Chondrocyte (in vitro differentiated cells): ENCODE results near the gene RNF2. TPM values are rescaled to one million over a fixed set of nuclear protein-coding genes. Genes with fewer than 3 reads are reported as not detected.

Source experiments
- DNase-seq: peaks from one replicate; pipeline ENCODE4 v3.0.0; 2021; ENCODE audit warnings: mixed read lengths, low spot score
- H3K27ac Mint-ChIP-seq: one replicate; pipeline ENCODE4 v1.8.0; 2021; ENCODE audit warnings: mild to moderate bottlenecking, moderate library complexity, mixed read lengths; ENCODE audit not compliant: unreplicated experiment
- H3K27me3 Mint-ChIP-seq: 2 replicates; pipeline ENCODE4 v1.8.0; 2021; ENCODE audit warnings: low read depth, mixed read lengths
- H3K36me3 Mint-ChIP-seq: 2 replicates; pipeline ENCODE4 v1.8.0; 2021; ENCODE audit warnings: low read depth, mixed read lengths
- H3K4me1 Mint-ChIP-seq: 2 replicates; pipeline ENCODE4 v1.8.0; 2021; ENCODE audit warnings: low read depth, mild to moderate bottlenecking, mixed read lengths
- H3K4me3 Mint-ChIP-seq: one replicate; pipeline ENCODE4 v1.8.0; 2021; ENCODE audit warnings: mild to moderate bottlenecking, moderate library complexity, mixed read lengths; ENCODE audit not compliant: unreplicated experiment
- H3K9me3 Mint-ChIP-seq: 2 replicates; pipeline ENCODE4 v1.8.0; 2021; ENCODE audit warnings: low read depth, mixed read lengths
- total RNA-seq: library from RNA; stranded (reverse); gene quantifications from 3 replicates; pipeline ENCODE4 v1.2.1, GENCODE V29; 2021
- TF ChIP-seq, protein P1 (sequence below): fragments of 200-600 bp; sonication (generic); IDR thresholded peaks from 2 replicates; pipeline ENCODE4 v1.5.0; 2021; ENCODE audit warnings: antibody characterized with exemption, mild to moderate bottlenecking, moderate library complexity

RNF2 gene
- total RNA-seq, 1 donor from 2014 or later: 22.4 TPM

DNA sequence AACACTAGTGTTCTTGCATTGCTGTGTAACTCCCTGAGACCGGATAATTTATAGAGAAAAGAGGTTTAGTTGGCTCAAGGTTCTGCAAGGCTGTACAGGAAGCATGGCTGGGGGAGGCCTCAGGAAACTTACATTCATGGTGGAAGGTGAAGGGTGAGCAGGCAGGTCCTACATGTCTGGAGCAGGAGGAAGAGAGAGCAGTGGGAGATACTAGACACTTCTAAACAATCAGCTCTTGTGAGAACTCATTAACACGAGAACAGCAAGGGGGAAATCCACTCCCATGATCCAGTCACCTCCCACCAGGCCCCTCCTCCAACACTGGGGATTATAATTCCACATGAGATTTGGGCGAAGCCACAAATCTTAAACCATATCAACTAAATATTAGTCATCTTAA, 30.1 kb downstream of the RNF2 start:
- no peak for DNase-seq
- TF ChIP-seq, protein P1, sequence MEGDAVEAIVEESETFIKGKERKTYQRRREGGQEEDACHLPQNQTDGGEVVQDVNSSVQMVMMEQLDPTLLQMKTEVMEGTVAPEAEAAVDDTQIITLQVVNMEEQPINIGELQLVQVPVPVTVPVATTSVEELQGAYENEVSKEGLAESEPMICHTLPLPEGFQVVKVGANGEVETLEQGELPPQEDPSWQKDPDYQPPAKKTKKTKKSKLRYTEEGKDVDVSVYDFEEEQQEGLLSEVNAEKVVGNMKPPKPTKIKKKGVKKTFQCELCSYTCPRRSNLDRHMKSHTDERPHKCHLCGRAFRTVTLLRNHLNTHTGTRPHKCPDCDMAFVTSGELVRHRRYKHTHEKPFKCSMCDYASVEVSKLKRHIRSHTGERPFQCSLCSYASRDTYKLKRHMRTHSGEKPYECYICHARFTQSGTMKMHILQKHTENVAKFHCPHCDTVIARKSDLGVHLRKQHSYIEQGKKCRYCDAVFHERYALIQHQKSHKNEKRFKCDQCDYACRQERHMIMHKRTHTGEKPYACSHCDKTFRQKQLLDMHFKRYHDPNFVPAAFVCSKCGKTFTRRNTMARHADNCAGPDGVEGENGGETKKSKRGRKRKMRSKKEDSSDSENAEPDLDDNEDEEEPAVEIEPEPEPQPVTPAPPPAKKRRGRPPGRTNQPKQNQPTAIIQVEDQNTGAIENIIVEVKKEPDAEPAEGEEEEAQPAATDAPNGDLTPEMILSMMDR: no peak
- Mint-ChIP-seq H3K36me3 (no peaks in the 10 kb centered on the region), H3K9me3 (no peaks in the 10 kb centered on the region), H3K27ac (no peak overlapping the region), H3K4me1 (peaks cover 7% of the 10 kb centered on the region), H3K27me3 (no peaks in the 10 kb centered on the region), H3K4me3 (no peak overlapping the region)

GRCh38 chr1:185077374-185077773, 32.0 kb downstream of the RNF2 start:
- Mint-ChIP-seq H3K36me3 (peaks cover 1% of the 10 kb centered on the region), H3K9me3 (no peaks in the 10 kb centered on the region), H3K4me3 (no peak overlapping the region), H3K27me3 (no peaks in the 10 kb centered on the region), H3K27ac (no peak overlapping the region), H3K4me1 (peaks cover 9% of the 10 kb centered on the region)
- TF ChIP-seq, protein P1: no peak
- no peak for DNase-seq

DNA sequence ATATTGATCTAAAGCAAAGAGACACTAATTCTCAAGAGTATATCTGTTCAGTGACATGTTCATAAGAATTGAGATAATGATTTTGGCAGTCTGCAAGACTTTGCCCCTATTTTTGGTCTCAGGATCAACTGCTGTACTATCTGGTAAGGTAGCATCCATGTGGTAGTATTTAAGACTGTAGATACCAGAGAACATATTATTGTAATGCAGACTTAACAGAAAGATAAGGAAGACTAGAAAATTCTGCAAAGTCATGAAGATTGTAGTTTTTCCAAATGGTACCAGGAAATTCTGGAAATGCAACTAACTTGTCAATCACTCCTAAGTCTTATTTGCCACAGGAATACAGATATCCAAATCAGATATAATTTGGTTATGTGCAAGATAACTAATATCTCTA, 35.1 kb downstream of the RNF2 start:
- H3K4me3 Mint-ChIP-seq: no peak overlapping the region
- no peaks in the 10 kb centered on the region for H3K27me3 Mint-ChIP-seq
- no peak for DNase-seq
- H3K9me3 Mint-ChIP-seq: no peaks in the 10 kb centered on the region
- TF ChIP-seq, protein P1: no peak
- peaks cover 1% of the 10 kb centered on the region for H3K36me3 Mint-ChIP-seq
- peaks cover 3% of the 10 kb centered on the region for H3K4me1 Mint-ChIP-seq
- H3K27ac Mint-ChIP-seq: no peak overlapping the region

DNA sequence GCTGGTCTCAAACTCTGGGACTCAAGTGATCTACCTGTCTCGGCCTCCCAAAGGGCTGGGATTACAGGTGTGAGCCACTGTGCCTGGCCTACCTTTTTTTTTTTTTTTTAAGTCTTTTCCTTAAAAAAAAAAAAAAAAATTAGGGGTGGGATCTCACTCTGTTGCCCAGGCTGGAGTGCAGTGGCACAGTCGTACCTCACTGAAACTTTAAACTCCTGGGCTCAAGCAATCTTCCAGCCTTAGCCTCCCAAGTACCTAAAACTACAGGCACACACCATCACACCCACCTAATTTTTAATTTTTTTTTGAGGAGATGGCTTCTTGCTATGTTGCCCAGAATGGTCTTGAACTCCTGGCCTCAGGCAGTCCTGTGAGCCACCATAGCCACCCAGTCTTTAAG, 38.5 kb downstream of the RNF2 start:
- no peak overlapping the region for H3K4me3 Mint-ChIP-seq
- TF ChIP-seq, protein P1: no peak
- peaks cover 6% of the 10 kb centered on the region for H3K36me3 Mint-ChIP-seq

GRCh38 chr1:185087101-185087500, 41.7 kb downstream of the RNF2 start:
- Mint-ChIP-seq H3K27ac (no peak overlapping the region), H3K27me3 (no peaks in the 10 kb centered on the region), H3K9me3 (no peaks in the 10 kb centered on the region), H3K4me3 (no peak overlapping the region), H3K36me3 (peaks cover 9% of the 10 kb centered on the region), H3K4me1 (no peaks in the 10 kb centered on the region)
- TF ChIP-seq, protein P1: no peak
- DNase-seq: no peak

More for the DNA sequence above, 38.5 kb downstream of the RNF2 start:
- H3K27ac Mint-ChIP-seq: no peak overlapping the region
- H3K27me3 Mint-ChIP-seq: no peaks in the 10 kb centered on the region
- H3K4me1 Mint-ChIP-seq: peaks cover 3% of the 10 kb centered on the region
- no peaks in the 10 kb centered on the region for H3K9me3 Mint-ChIP-seq
- DNase-seq: no peak
